GM12878 (cell line): ENCODE measurements around the gene THAP11. TPM values are rescaled to one million over a fixed set of nuclear protein-coding genes. Genes with fewer than 3 reads are reported as not detected.

ENCODE experiments used
- BRCA1 ChIP-seq: IDR thresholded peaks from 2 replicates; pipeline ENCODE4 v1.6.1; 2011; ENCODE audit warnings: low read depth, low read length, improper control_type of control experiment
- CREB1 ChIP-seq: IDR thresholded peaks from 2 replicates; pipeline ENCODE4 v1.6.1; 2012; ENCODE audit warnings: low read depth, mild to moderate bottlenecking, inconsistent platforms
- ETV6 ChIP-seq, 2 experiments: fragments of 450-650 bp in 1 of 2; IDR thresholded peaks in 1 of 2; conservative IDR thresholded peaks in 1 of 2; 2 replicates each; pipeline ENCODE4 v1.6.1; 2014; ENCODE audit warnings: antibody characterized with exemption in 1 of 2, borderline replicate concordance in 1 of 2, low read depth in 1 of 2, mild to moderate bottlenecking in 1 of 2, moderate library complexity in 1 of 2
- HCFC1 ChIP-seq: fragments of 150-350 bp; IDR thresholded peaks from 2 replicates; pipeline ENCODE4 v1.6.1; 2014; ENCODE audit warnings: low read length
- NR2F1 ChIP-seq: fragments of 450-650 bp; conservative IDR thresholded peaks from 2 replicates; pipeline ENCODE4 v1.6.1; 2017; ENCODE audit warnings: mild to moderate bottlenecking
- NRF1 ChIP-seq: conservative IDR thresholded peaks from 2 replicates; pipeline ENCODE4 v1.6.1; 2011; ENCODE audit warnings: mild to moderate bottlenecking, low read depth, low read length, improper control_type of control experiment
- PAX8 ChIP-seq: fragments of 450-650 bp; IDR thresholded peaks from 2 replicates; pipeline ENCODE4 v1.6.1; 2017; ENCODE audit warnings: mild to moderate bottlenecking, moderate library complexity
- POU2F2 ChIP-seq: IDR thresholded peaks from 3 replicates; pipeline ENCODE4 v1.6.1; 2011; ENCODE audit warnings: low read depth, mild to moderate bottlenecking, low read length, borderline replicate concordance
- RAD21 ChIP-seq: IDR thresholded peaks from 2 replicates; pipeline ENCODE4 v1.6.1; 2011; ENCODE audit warnings: mild to moderate bottlenecking, low read depth, low read length, moderate library complexity; ENCODE audit not compliant: insufficient read depth
- RB1 ChIP-seq: fragments of 450-650 bp; formaldehyde crosslinking; IDR thresholded peaks from 2 replicates; pipeline ENCODE4 v1.6.1; 2017; ENCODE audit warnings: mild to moderate bottlenecking, borderline replicate concordance
- RBBP5 ChIP-seq: fragments of 200-600 bp; sonication (generic); conservative IDR thresholded peaks from 2 replicates; pipeline ENCODE4 v1.6.1; 2016
- RCOR1 ChIP-seq: conservative IDR thresholded peaks from 2 replicates; pipeline ENCODE4 v1.6.1; 2012; ENCODE audit warnings: low read depth, low read length, improper control_type of control experiment
- SIX5 ChIP-seq: IDR thresholded peaks from 2 replicates; pipeline ENCODE4 v1.6.1; 2011; ENCODE audit warnings: mild to moderate bottlenecking, low read depth, low read length, moderate library complexity; ENCODE audit not compliant: severe bottlenecking
- STAT3 ChIP-seq: IDR thresholded peaks from 2 replicates; pipeline ENCODE4 v1.6.1; 2011; ENCODE audit warnings: low read depth, low read length, improper control_type of control experiment
- TCF3 ChIP-seq: IDR thresholded peaks from 2 replicates; pipeline ENCODE4 v1.6.1; 2012; ENCODE audit warnings: low read depth, mild to moderate bottlenecking, low read length, borderline replicate concordance; ENCODE audit not compliant: insufficient read depth
- WRNIP1 ChIP-seq: IDR thresholded peaks from 2 replicates; pipeline ENCODE4 v1.6.1; 2011; ENCODE audit warnings: low read depth, low read length, improper control_type of control experiment, borderline replicate concordance
- ZNF207 ChIP-seq: fragments of 450-650 bp; IDR thresholded peaks from 2 replicates; pipeline ENCODE4 v1.6.1; 2014; ENCODE audit warnings: antibody characterized with exemption, mild to moderate bottlenecking, borderline replicate concordance
- ZNF217 ChIP-seq: fragments of 450-650 bp; IDR thresholded peaks from 2 replicates; pipeline ENCODE4 v1.6.1; 2017; ENCODE audit warnings: antibody characterized with exemption, mild to moderate bottlenecking
- polyA plus RNA-seq, 11 experiments: library from polyadenylated mRNA; depleted of rRNA in 4 of 11; unstranded in 6 of 11; stranded (reverse) in 5 of 11; fragments of >200 nt; fragmentation: Nextera tagmentation in 4 of 11; fragmentation: Illumina TruSeq in 1 of 11; extraction: Ambion mirVana in 4 of 11; extraction: Trizol in 1 of 11; gene quantifications; 1 replicate in 1 of 11; 2 replicates in 10 of 11; pipeline versions ENCODE4 v1.2.1 to v1.2.3, GENCODE V29; 2011 to 2016; ENCODE audit warnings: inconsistent platforms in 2 of 11, missing spikeins in 2 of 11, low read depth in 1 of 11
- total RNA-seq, 4 experiments: library from RNA; depleted of rRNA in 3 of 4; stranded (reverse); fragments of >200 nt in 3 of 4; fragmentation: Illumina TruSeq in 1 of 4; extraction: Trizol in 1 of 4; gene quantifications; 2 replicates each; pipeline versions ENCODE4 v1.2.1 to v1.2.3, GENCODE V29; 2013 to 2021
- TF ChIP-seq, protein P1 (sequence below): fragments of 450-650 bp; IDR thresholded peaks from 2 replicates; pipeline ENCODE4 v1.6.1; 2018; ENCODE audit warnings: borderline replicate concordance, mild to moderate bottlenecking; ENCODE audit not compliant: partially characterized antibody
- TF ChIP-seq, protein P2 (sequence below): IDR thresholded peaks from 2 replicates; pipeline ENCODE4 v1.6.1; 2011; ENCODE audit warnings: low read depth, mild to moderate bottlenecking, low read length, moderate library complexity, borderline replicate concordance; ENCODE audit errors: extremely low read depth
- TF ChIP-seq, protein P3 (sequence below): IDR thresholded peaks from 2 replicates; pipeline ENCODE4 v1.6.1; 2011; ENCODE audit warnings: mild to moderate bottlenecking, low read depth, low read length, moderate library complexity; ENCODE audit not compliant: insufficient replicate concordance
- TF ChIP-seq, protein P4 (sequence below): fragments of 450-650 bp; IDR thresholded peaks from 2 replicates; pipeline ENCODE4 v1.6.1; 2014; ENCODE audit warnings: mild to moderate bottlenecking
- TF ChIP-seq, protein P5 (sequence below): IDR thresholded peaks from 2 replicates; pipeline ENCODE4 v1.6.1; 2012; ENCODE audit warnings: low read depth, low read length, improper control_type of control experiment

THAP11 gene
- total and polyA plus RNA-seq, 10 of the 15 experiments (the other 5 are each of a cell fraction or from before 2014, with no cell fraction given) = 2.5 to 36.7 (median 21.4) TPM

DNA sequence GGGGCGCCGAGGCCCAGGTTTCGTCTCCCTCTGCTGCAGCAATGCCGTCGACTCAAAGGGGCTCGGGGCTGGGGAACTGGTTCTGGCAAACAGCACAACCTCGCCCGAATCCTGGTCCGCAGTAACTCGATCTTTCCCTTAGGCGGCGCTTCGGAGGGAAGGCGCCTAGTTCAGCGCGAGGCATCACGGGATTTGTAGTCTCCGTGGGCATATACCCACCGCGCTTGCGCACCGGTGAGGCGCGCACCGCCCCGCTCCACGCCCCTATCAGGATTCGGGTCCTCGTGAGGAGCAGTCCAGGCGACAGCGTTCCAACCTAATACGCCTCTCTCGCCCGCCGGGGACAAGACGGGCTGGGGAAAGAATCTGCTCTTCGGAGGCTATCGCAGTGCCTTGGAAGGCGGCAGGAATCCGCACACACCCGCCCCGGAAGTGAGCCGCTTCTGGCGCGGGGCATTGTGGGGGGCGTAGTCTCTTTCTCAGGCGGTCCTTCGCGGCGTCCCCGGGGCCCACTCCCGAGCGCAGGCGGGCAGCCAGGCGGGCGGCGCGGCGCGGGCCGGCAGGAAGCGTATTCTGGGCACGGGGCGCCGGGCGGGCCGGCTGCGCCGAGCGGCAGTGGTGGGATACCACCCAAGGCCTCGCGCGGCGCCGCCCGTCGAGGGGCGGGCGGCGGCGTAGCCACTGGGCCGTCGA, at the start of gene THAP11 (continued):
- TF ChIP-seq, protein P1, sequence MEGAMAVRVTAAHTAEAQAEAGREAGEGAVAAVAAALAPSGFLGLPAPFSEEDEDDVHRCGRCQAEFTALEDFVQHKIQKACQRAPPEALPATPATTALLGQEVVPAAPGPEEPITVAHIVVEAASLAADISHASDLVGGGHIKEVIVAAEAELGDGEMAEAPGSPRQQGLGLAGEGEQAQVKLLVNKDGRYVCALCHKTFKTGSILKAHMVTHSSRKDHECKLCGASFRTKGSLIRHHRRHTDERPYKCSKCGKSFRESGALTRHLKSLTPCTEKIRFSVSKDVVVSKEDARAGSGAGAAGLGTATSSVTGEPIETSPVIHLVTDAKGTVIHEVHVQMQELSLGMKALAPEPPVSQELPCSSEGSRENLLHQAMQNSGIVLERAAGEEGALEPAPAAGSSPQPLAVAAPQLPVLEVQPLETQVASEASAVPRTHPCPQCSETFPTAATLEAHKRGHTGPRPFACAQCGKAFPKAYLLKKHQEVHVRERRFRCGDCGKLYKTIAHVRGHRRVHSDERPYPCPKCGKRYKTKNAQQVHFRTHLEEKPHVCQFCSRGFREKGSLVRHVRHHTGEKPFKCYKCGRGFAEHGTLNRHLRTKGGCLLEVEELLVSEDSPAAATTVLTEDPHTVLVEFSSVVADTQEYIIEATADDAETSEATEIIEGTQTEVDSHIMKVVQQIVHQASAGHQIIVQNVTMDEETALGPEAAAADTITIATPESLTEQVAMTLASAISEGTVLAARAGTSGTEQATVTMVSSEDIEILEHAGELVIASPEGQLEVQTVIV = peak; percentile 36
- TF ChIP-seq, protein P2, sequence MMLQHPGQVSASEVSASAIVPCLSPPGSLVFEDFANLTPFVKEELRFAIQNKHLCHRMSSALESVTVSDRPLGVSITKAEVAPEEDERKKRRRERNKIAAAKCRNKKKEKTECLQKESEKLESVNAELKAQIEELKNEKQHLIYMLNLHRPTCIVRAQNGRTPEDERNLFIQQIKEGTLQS = peak; percentile 39; the same call in 1 of the 2 replicates
- TF ChIP-seq, protein P3, sequence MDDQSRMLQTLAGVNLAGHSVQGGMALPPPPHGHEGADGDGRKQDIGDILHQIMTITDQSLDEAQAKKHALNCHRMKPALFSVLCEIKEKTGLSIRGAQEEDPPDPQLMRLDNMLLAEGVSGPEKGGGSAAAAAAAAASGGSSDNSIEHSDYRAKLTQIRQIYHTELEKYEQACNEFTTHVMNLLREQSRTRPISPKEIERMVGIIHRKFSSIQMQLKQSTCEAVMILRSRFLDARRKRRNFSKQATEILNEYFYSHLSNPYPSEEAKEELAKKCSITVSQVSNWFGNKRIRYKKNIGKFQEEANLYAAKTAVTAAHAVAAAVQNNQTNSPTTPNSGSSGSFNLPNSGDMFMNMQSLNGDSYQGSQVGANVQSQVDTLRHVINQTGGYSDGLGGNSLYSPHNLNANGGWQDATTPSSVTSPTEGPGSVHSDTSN = no peak
- TF ChIP-seq, protein P4, sequence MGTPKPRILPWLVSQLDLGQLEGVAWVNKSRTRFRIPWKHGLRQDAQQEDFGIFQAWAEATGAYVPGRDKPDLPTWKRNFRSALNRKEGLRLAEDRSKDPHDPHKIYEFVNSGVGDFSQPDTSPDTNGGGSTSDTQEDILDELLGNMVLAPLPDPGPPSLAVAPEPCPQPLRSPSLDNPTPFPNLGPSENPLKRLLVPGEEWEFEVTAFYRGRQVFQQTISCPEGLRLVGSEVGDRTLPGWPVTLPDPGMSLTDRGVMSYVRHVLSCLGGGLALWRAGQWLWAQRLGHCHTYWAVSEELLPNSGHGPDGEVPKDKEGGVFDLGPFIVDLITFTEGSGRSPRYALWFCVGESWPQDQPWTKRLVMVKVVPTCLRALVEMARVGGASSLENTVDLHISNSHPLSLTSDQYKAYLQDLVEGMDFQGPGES = peak; percentile 13; the same call in 1 of the 2 replicates
- peak; percentile 86 for TF ChIP-seq SIX5
- no peak for TF ChIP-seq TCF3
- peak; percentile 90 for TF ChIP-seq NRF1
- TF ChIP-seq RAD21 = 0 out of 2 replicates have a peak, but pooled peaks have one; percentile 24
- TF ChIP-seq PAX8 = no peak
- TF ChIP-seq ZNF207 = peak; percentile 91
- no peak for TF ChIP-seq RBBP5
- no peak for TF ChIP-seq RCOR1
- peak; percentile 28; the same call in 1 of the 2 replicates for TF ChIP-seq RB1
- no peak for TF ChIP-seq ETV6 (conservative IDR thresholded peaks at IDR 0.05 in 1 of 2, IDR thresholded peaks at IDR 0.05 in 1 of 2; ENCODE audit: borderline replicate concordance in 1 of 2, low read depth in 1 of 2)
- 0 out of 2 replicates have a peak, but pooled peaks have one; percentile 39 for TF ChIP-seq WRNIP1
- peak; percentile 93 for TF ChIP-seq HCFC1
- TF ChIP-seq STAT3 = no peak
- TF ChIP-seq, protein P5, sequence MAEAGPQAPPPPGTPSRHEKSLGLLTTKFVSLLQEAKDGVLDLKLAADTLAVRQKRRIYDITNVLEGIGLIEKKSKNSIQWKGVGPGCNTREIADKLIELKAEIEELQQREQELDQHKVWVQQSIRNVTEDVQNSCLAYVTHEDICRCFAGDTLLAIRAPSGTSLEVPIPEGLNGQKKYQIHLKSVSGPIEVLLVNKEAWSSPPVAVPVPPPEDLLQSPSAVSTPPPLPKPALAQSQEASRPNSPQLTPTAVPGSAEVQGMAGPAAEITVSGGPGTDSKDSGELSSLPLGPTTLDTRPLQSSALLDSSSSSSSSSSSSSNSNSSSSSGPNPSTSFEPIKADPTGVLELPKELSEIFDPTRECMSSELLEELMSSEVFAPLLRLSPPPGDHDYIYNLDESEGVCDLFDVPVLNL = no peak
- peak; percentile 60 for TF ChIP-seq NR2F1
- peak; percentile 89 for TF ChIP-seq ZNF217
- TF ChIP-seq CREB1 = peak; percentile 80
- no peak for TF ChIP-seq BRCA1
- TF ChIP-seq POU2F2 = 0 out of 3 replicates have a peak, but pooled peaks have one; percentile 55
